ENCODE measurements around the gene NACA2.
A peak's percentile ranks its signal among the peaks of the same experiment; 100 is the strongest.
"Not testable (repeated sequence)": the region's sequence is repeated elsewhere in the genome, so short reads cannot be mapped to it uniquely, and the experiment has no call there.

Gene NACA2

GRCh38 chr17:61579347-61579746 lies 11.7 kb downstream of the NACA2 start:
- Histone ChIP-seq H3K4me1 (no peaks in the 10 kb centered on the region), H3K4me3 (no peak overlapping the region), H3K27ac (no peak overlapping the region), H3K9me3 (no peaks in the 10 kb centered on the region), H3K36me3 (no peaks in the 10 kb centered on the region), H3K27me3 (peaks cover 0 to 11% of the 10 kb centered on the region in 2 donors)
- no peak for TF ChIP-seq CTCF (IDR thresholded peaks at IDR 0.05)
- intact Hi-C loops (cut with DNase I; ENCODE audit: low total_unique reads), result no loop called here
- no peak for DNase-seq

DNA sequence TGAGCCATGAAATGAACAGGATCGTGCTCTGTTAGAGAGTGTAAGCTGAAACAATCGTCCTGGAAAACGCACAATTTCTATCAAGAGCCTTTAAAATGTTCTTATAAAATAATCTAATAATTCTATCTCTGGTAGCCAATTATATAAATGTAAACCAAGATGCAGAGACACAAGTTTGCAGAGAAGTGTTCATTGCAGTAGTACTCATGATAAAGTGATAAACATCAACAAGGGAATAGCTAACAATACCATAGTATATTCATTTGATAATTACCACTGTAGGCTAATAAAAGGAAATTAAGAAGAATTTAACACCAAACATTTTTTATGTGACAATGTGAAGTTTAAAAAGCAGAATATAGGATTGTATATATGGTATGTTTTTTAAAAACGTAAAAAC lies 12.4 kb downstream of the NACA2 start:
- TF ChIP-seq CTCF (IDR thresholded peaks at IDR 0.05), result no peak
- Histone ChIP-seq H3K9me3 (no peaks in the 10 kb centered on the region), H3K27ac (no peak overlapping the region), H3K4me1 (no peaks in the 10 kb centered on the region), H3K27me3 (peaks cover 0 to 11% of the 10 kb centered on the region in 2 donors), H3K4me3 (no peak overlapping the region), H3K36me3 (no peaks in the 10 kb centered on the region)
- intact Hi-C loops (cut with DNase I; ENCODE audit: low total_unique reads), result no loop called here
- DNase-seq, result no peak

GRCh38 chr17:61575983-61576382 lies 15.0 kb downstream of the NACA2 start:
- intact Hi-C loops (cut with DNase I; ENCODE audit: low total_unique reads), result no loop called here
- TF ChIP-seq CTCF (IDR thresholded peaks at IDR 0.05), result no peak
- DNase-seq, result no peak
- Histone ChIP-seq H3K27ac (no peak overlapping the region), H3K9me3 (no peaks in the 10 kb centered on the region), H3K4me3 (no peak overlapping the region), H3K27me3 (peaks cover 0 to 11% of the 10 kb centered on the region in 2 donors), H3K36me3 (no peaks in the 10 kb centered on the region), H3K4me1 (no peaks in the 10 kb centered on the region)

DNA sequence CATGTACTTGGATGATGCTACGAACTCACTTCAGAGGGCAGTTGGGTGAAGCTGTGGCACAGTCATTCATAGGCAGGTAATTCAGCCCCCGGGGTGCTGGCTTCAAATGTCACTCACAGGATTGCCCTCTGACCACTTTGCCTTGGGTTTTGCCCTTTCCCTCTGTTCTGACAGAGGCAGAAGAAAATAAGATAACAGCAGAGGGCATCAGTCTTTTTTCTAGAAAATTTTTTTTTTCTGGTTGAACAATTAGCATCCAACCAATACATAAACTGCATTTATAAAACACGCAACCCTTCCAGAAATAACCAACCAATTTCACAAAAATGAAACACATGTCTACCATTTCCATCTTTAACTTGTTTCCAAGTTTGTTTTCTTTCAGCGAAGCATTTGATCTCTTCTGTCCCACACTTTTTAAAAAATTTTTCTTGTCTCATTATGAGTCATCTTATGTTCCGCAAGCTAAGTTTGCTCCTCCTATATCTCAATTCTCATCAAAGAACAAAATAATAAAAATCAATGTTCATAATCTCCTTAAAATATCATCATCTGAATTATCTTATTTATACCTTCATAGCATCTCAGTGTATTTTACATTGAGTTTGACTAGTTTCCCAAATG lies 15.6 kb downstream of the NACA2 start:
- no peaks in the 10 kb centered on the region for H3K4me1 ChIP-seq
- no peak for TF ChIP-seq CTCF (IDR thresholded peaks at IDR 0.05)
- H3K36me3 ChIP-seq, result no peaks in the 10 kb centered on the region
- no peak overlapping the region for H3K4me3 ChIP-seq
- peaks cover 0 to 9% of the 10 kb centered on the region in 2 donors for H3K27me3 ChIP-seq
- intact Hi-C loops (cut with DNase I; ENCODE audit: low total_unique reads), result no loop called here
- H3K27ac ChIP-seq, result no peak overlapping the region
- no peaks in the 10 kb centered on the region for H3K9me3 ChIP-seq
- DNase-seq, result no peak

DNA sequence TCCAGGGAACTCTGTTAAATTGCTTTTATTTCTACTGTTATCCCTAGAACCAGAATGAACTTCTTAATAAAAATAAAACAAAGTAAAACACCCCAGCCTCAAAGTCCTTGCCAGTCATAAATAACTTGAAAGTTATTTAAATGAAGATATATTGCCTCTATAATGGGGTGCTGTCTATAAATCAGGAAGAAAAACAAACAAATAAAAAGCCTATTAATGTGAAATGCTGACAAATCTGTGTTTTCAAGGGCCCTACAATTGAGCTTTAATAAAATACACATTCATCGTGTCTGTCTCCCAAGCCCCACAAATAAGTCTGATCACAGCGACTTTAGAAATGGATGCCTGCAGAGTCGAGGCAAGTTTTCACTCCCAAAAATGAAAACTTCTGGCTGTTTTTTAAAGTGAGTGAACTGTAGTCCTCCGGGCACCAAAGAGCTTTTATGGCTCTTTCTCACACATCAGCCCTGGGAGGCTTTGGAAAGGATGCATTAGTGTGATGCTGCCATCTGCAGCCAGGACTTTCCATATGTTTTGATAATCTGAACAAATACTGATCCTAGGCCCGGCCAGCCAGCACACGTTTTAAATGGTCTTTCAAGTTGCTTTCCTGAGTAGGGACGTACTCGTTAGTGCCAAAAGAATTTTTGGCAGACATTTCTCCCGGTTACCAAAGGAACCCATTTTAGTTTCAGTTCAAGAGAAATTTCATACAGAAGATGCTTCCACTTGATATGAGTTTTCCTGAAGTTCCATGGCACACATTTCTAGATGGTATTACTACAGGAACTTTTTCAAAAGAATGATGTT lies 16.3 kb downstream of the NACA2 start:
- intact Hi-C loops (cut with DNase I; ENCODE audit: low total_unique reads), result no loop called here
- H3K4me3 ChIP-seq, result no peak overlapping the region
- no peak for DNase-seq

DNA sequence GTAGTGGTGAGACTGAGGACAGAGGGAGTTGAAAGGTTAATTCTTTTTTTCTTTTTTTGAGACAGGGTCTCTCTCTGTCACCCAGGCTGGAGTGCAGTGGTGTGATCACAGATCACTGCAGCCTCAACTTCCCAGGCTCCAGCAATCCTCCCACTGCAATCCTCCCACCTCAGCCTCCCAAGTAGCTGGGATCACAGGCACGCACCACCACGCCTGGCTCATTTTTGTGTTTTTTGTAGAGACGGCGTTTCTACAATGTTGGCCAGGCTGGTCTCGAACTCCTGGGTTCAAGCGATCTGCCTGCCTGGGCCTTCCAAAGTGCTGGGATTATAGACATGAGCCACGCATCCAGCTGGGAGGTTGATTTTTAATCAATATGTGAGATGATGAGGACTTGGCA lies 18.5 kb downstream of the NACA2 start:
- DNase-seq; H3K27me3 ChIP-seq; intact Hi-C loops (cut with DNase I; ENCODE audit: low total_unique reads); H3K4me3 ChIP-seq; H3K27ac ChIP-seq; H3K4me1 ChIP-seq; H3K36me3 ChIP-seq; H3K9me3 ChIP-seq: not testable (repeated sequence)

More for the DNA sequence above, 16.3 kb downstream of the NACA2 start:
- peaks cover 0 to 4% of the 10 kb centered on the region in 2 donors for H3K27me3 ChIP-seq
- peaks cover 0 to 4% (median 0%) of the 10 kb centered on the region in 3 donors for H3K9me3 ChIP-seq
- H3K27ac ChIP-seq, result no peak overlapping the region
- no peaks in the 10 kb centered on the region for H3K36me3 ChIP-seq
- H3K4me1 ChIP-seq, result no peaks in the 10 kb centered on the region
- TF ChIP-seq CTCF (IDR thresholded peaks at IDR 0.05), result peak in 1 of 2 experiments; percentile 25

All from tibial artery (tissue), 4 donors.